ENCODE results near the gene SLC38A11.

GRCh38 chr2:164897469-164898260, 57.7 kb downstream of the SLC38A11 start:
- TF ChIP-seq CTCF (optimal IDR thresholded peaks at IDR 0.05 in 1 of 3, IDR thresholded peaks at IDR 0.05 in 1 of 3, conservative IDR thresholded peaks at IDR 0.05 in 1 of 3; ENCODE audit: extremely low read depth in 1 of 3, insufficient read depth in 2 of 3, low read length in 3 of 3) (no peak), EZH2 (IDR thresholded peaks at IDR 0.05; ENCODE audit: low read length) (no peak)

Measured in keratinocyte (primary cell).